Measurements from ENCODE around the gene CHRNG.
"Not testable (repeated sequence)": the region's sequence is repeated elsewhere in the genome, so short reads cannot be mapped to it uniquely, and the experiment has no call there.

Gene CHRNG

GRCh38 chr2:232545511-232546375, 6.3 kb downstream of the CHRNG start:
- DNase-seq: no peak

- DNase-seq: no peak
Observed at GRCh38 chr2:232547991-232548390, 8.5 kb downstream of the CHRNG start.

- no peak for DNase-seq
Observed at GRCh38 chr2:232549655-232550353, 10.3 kb downstream of the CHRNG start.

- peak; percentile 80 to 93 (median 86) for DNase-seq
Observed at GRCh38 chr2:232550354-232551249, 11.1 kb downstream of the CHRNG start, which contains the start of the genes EIF4E2 and TIGD1. TSS of gene EIF4E2 (plus strand) at chr2:232550689. CDS start at chr2:232550725, 36 bp downstream. TSS of gene TIGD1 (minus strand) at chr2:232550557. CDS start at chr2:232549882, 675 bp downstream.

- no peak for DNase-seq
Observed at GRCh38 chr2:232551250-232551638, 11.8 kb downstream of the CHRNG start.

- DNase-seq: no peak
Observed at GRCh38 chr2:232551776-232552175, 12.3 kb downstream of the CHRNG start.

- no peak for DNase-seq
Observed at GRCh38 chr2:232556426-232556825, 16.9 kb downstream of the CHRNG start.

GRCh38 chr2:232562515-232563151, 23.1 kb downstream of the CHRNG start:
- DNase-seq: no peak

- DNase-seq: no peak
Observed at GRCh38 chr2:232563580-232563979, 24.1 kb downstream of the CHRNG start.

GRCh38 chr2:232567721-232568120, 28.2 kb downstream of the CHRNG start:
- no peak for DNase-seq

GRCh38 chr2:232568161-232568560, 28.7 kb downstream of the CHRNG start:
- DNase-seq: no peak

GRCh38 chr2:232569541-232569940, 30.0 kb downstream of the CHRNG start:
- DNase-seq: no peak

- not testable (repeated sequence) for DNase-seq
Observed at GRCh38 chr2:232570481-232570880, 31.0 kb downstream of the CHRNG start.

GRCh38 chr2:232571026-232571474, 31.6 kb downstream of the CHRNG start:
- DNase-seq: no peak

- DNase-seq: no peak
Observed at GRCh38 chr2:232573042-232573441, 33.5 kb downstream of the CHRNG start.

GRCh38 chr2:232573771-232574435, 34.4 kb downstream of the CHRNG start:
- DNase-seq: no peak

GRCh38 chr2:232574674-232575403, 35.3 kb downstream of the CHRNG start:
- no peak for DNase-seq

GRCh38 chr2:232575404-232575746, 35.9 kb downstream of the CHRNG start:
- no peak for DNase-seq

GRCh38 chr2:232576995-232577394, 37.5 kb downstream of the CHRNG start:
- DNase-seq: no peak

- DNase-seq: no peak
Observed at GRCh38 chr2:232577841-232578240, 38.3 kb downstream of the CHRNG start.

GRCh38 chr2:232578626-232579025, 39.1 kb downstream of the CHRNG start:
- no peak for DNase-seq

Measured in T-helper 1 cell (primary cell).